GM19395 (cell line): ENCODE results near the gene INPP5A.
"Not testable (repeated sequence)": the region's sequence is repeated elsewhere in the genome, so short reads cannot be mapped to it uniquely, and the experiment has no call there.

Source experiments
- ATAC-seq: cut with Tn5 transposase; IDR thresholded peaks from one replicate; pipeline ENCODE4 v1.9.1; 2021; ENCODE audit warnings: mild to moderate bottlenecking, moderate library complexity; ENCODE audit not compliant: unreplicated experiment

Gene INPP5A

GRCh38 chr10:132546567-132547420 lies 9.2 kb downstream of the INPP5A start:
- ATAC-seq: no peak

- ATAC-seq: no peak
These were observed 9.9 kb downstream of the INPP5A start for GRCh38 chr10:132547421-132547861.

DNA sequence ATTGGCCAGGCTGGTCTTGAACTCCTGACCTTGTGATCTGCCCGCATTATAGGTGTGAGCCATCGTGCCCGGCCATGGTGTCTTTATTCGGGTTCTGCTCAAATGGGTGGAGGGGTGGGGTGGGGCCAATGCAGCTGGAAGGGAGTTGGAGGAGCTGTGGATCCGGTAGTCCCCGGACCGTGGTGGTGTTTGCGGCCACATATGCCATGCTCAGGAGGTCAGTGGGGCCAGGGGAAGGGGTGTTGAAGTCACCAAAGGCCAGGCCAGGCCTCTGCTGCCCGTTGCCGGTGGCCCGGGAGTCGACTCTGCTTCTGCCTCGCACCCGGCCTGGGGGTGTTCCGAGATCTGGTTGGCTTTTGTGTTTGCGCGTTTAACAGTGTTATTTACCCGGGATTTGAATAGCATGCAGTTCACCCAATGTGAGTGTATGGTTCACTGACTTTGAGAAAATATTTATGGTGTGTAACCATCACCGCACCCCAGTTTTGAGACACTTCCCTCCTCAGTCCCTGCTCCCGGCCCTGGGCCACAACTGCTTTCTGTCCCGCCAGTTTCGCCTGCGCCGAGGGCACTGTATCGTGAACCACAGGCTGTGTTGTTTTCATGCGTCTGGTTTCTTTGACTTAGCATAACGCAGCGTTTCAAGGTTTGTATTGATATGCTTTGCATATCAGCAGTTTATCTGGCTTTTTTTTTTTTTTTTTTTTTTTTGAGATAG lies 10.7 kb downstream of the INPP5A start:
- ATAC-seq: no peak

GRCh38 chr10:132548869-132549268 lies 11.3 kb downstream of the INPP5A start:
- ATAC-seq: no peak

DNA sequence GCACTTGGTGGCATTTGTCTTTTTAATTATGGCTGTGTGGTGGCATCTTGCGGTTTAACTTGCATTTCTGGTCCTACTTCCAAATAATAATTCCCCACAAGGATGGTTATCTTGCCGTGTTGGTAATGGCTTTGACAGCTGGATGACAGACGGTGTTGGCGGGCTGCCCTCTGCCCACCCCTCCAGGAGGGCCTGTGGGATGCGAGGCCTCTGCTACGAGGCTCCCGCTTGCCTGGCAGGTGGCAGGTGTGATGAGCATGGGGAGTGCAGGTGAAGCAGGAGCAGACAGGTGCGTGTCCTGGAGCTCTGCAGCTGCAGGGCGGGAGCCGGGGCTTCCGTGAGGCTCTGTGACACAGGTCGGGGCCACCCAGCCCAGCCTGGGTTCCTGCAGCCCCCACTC lies 11.8 kb downstream of the INPP5A start:
- ATAC-seq: no peak

DNA sequence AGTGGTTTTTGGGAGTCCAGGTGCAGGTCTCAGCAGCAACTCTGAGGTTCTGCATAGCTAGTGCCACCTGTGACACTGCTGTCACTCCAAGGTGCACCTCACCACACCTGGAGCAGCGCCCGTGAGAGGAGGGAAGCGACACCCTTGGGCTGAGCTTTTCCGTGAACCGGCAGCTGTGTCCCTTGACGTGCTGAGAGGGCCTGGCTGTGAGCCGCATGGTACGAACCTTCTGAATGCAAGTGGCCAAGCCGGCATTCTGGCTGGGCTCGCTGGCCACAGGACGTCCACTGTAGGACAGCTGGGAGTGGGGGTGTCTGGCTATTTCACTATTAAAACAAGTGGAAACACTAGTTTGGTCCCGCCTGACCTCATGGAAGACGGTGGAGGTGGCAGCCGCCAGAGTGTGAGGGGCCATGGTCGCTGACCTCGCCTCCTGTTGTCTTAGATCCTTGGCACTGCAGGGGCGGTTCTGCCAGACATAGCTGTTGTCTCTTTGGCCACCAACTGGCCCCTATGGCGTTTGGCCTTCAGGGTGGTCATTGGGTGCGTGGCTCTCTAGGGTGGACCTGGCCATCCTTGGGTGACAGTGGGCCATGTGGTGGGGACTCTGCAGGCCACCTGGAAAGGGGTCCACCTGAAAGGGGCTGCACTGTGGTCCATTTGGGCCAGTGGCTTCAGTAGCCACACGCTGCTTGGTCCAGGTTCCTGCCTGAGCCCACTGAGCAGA lies 12.9 kb downstream of the INPP5A start:
- no peak for ATAC-seq

GRCh38 chr10:132551093-132551807 lies 13.7 kb downstream of the INPP5A start:
- peak; percentile 83 for ATAC-seq

DNA sequence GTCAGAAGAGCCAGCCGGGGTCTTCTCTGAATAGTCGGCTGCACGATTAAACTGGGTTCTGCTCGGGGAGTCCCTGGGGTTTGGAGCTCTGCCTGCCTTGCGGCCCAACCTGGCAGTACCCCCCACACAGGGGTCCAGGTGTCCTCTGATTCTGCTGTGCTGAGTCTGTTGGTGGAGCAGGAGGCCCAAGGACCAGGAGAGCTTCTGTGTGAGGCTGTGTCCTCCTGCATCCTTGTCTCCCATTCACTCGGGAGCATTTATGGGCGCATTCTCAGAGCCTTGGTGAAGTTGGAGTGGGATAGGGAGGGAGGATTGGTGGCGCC lies 14.2 kb downstream of the INPP5A start:
- ATAC-seq: peak; percentile 20

DNA sequence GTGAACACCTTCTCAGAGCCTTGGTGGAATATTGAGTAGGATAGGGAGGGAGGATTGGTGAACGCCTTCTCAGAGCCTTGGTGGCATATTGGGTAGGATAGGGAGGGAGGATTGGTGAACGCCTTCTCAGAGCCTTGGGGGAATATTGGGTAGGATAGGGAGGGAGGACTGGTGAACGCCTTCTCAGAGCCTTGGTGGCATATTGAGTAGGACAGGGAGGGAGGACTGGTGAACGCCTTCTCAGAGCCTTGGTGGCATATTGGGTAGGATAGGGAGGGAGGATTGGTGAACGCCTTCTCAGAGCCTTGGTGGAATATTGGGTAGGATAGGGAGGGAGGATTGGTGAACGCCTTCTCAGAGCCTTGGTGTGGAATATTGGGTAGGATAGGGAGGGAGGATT lies 15.0 kb downstream of the INPP5A start:
- ATAC-seq: not testable (repeated sequence)

DNA sequence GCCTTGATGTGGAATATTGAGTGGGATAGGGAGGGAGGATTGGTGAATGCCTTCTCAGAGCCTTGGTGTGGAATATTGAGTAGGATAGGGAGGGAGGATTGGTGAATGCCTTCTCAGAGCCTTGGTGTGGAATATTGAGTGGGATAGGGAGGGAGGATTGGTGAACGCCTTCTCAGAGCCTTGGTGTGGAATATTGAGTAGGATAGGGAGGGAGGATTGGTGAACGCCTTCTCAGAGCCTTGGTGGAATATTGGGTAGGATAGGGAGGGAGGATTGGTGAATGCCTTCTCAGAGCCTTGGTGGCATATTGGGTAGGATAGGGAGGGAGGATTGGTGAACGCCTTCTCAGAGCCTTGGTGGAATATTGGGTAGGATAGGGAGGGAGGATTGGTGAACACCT lies 16.0 kb downstream of the INPP5A start:
- not testable (repeated sequence) for ATAC-seq

DNA sequence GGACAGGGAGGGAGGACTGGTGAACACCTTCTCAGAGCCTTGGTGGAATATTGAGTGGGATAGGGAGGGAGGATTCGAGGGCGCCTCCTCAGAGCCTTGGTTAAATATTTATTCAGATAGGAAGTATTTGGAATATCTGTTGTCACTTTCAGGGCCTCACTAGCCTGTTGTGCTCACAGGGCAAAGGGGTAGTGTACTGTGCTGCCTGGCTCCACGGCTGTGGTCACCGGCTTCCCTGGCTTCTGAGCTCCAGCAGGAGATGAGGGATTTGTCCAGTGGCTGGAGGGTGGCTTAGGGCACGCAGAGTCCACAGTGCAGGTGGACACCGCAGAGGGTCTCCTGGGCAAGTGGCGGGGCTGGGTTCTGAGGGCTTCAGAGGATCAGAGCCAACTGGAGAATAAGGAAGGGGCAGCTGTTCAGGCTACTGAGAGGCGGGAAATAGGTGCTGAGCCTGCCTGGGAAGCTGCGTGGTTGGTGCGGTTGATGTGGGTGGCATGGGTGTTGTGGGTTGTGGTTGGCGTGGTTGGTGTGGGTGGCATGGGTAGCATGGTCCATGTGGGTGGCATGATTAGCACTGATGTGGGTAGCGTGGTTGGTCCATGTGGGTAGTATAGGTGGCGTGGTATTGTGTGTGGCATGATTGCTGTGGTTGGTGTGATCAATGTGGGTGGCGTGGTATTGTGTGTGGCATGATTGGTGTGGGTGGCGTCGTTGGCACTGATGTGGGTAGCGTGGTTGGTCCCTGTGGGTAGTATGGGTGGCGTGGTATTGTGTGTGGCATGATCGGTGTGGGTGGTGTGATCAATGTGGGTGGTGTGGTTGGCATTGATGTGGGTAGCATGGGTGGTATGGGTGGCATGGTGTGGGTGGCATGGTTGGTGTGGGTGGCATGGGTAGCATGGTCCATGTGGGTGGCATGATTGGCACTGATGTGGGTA lies 16.7 kb downstream of the INPP5A start:
- ATAC-seq: no peak

GRCh38 chr10:132554991-132555647 lies 17.5 kb downstream of the INPP5A start:
- no peak for ATAC-seq

DNA sequence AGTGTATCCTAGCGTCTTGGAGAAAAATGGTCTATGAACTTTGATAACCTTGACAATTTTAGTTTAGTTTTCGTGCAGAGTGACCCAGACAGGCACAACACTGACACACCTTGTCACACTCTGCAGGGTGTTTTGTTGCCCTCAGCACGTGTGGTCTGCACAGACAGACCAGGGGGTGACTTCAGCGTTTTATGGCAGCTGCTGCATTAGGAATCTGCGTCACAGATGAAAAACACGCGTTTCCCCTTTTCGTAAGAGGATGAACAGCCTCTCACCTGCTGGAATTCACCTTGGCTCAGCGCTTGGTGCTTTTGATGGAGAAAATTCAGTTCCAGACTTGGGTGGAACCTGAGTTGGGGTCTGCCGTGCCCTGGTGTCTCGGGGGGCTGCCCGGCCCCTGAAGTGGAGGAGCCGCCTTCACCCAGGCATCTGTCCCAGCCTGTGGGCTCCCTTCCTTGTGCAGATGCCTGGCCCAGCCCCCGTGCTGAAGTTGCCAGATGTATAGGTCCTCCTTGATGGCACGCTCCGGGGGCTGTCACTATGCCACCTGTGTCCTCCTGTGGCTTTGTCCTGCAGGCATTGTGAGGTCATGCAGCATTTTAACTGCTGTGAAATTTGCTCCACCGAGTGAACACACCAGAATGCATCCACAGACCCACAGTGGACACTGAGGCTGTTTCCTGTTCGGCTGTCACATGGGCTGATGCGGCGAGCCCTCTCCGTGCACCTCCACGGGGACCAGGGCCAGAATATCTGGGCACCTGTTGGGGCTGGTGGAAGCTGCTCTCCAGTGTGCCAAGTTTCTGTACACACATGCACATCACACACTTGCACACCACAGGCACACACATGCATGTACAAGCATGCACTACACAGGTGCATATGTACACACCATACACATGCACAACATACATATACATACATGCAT lies 18.3 kb downstream of the INPP5A start:
- no peak for ATAC-seq

GRCh38 chr10:132556994-132557441 lies 19.4 kb downstream of the INPP5A start:
- ATAC-seq: no peak

- ATAC-seq: no peak
These were observed 20.3 kb downstream of the INPP5A start for GRCh38 chr10:132557696-132558515.

DNA sequence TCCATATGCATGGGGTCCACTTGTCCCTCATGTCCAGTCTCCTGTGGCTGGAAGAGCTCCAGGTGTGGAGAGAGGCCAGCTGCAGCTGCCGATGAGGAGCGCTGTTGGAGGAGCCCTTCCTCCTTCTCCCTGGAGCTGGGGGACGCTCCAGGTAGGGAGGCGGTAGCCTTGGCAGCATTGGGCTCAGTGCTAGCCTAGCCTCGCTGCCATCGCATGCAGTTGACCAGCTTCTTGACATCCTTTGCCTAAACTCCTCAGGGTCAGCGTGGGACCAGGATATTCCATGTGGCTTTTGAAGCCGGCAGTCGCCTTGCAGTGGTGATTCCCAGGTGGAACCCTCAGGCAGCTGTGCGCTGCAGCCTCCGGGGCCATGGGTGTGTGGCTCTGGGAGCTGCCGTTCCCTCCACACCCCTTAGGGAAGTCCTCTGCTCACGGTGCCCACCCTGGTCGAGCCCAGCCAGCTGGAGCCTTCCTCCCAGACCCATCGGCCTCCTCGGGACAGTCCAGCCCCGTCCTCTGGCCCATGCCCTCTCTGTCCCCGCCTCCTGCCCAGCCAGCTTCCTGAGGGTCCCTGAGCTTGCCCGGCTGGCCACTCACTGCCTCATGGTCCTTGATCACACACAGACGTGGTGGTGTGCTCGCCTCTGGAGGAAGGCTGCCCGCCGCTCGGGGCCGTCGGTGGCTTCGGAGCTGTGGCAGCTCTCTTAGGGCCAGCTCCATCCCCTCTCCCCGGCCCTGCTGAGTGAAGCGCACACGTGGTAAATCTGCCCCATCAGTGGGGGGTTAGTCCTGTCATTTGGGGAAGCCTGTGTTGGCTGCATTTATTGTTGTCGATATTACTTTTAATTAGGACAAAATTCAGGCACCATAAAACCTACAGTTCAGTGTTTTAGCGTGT lies 21.2 kb downstream of the INPP5A start:
- ATAC-seq: no peak
